Measurements from ENCODE around the gene MRPL41. TPM values are rescaled to one million over a fixed set of nuclear protein-coding genes. Genes with fewer than 3 reads are reported as not detected.

Gene MRPL41
- total RNA-seq, 2 donors from 2014 or later, result 94.4 to 146 TPM

DNA sequence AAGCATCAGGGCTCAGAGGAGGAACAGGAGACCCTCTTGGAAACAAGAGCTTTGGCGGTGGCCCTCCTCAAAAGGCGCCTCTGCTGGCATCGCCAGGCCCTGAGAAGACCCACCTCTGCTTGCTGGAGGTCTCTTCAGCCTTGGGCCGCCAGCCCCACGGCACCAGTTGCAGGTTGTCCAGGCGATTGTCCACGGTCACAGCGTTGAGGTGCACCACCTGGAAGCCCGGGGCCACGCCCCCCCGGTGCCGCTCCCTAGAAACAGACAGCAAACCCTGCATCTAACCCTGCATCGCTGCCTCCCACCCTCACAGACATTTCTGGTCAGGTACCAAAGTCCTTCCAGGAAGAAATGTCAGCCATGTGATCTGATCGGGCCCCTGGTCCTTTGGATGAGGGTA lies 35.2 kb downstream of the MRPL41 start:
- TF ChIP-seq, protein P1, sequence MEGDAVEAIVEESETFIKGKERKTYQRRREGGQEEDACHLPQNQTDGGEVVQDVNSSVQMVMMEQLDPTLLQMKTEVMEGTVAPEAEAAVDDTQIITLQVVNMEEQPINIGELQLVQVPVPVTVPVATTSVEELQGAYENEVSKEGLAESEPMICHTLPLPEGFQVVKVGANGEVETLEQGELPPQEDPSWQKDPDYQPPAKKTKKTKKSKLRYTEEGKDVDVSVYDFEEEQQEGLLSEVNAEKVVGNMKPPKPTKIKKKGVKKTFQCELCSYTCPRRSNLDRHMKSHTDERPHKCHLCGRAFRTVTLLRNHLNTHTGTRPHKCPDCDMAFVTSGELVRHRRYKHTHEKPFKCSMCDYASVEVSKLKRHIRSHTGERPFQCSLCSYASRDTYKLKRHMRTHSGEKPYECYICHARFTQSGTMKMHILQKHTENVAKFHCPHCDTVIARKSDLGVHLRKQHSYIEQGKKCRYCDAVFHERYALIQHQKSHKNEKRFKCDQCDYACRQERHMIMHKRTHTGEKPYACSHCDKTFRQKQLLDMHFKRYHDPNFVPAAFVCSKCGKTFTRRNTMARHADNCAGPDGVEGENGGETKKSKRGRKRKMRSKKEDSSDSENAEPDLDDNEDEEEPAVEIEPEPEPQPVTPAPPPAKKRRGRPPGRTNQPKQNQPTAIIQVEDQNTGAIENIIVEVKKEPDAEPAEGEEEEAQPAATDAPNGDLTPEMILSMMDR (IDR thresholded peaks at IDR 0.05), result no peak
- Histone ChIP-seq H3K4me1 (peaks cover 10% of the 10 kb centered on the region), H3K9ac (ENCODE audit: low read depth in 2 of 2, low read length in 2 of 2) (no peak overlapping the region), H3K4me3 (no peak overlapping the region), H3K36me3 (no peaks in the 10 kb centered on the region), H3K27ac (no peak overlapping the region), H3K27me3 (no peaks in the 10 kb centered on the region), H3K9me3 (no peaks in the 10 kb centered on the region)
- no peak for DNase-seq
- intact Hi-C loops (cut with DNase I), result no loop called here

DNA sequence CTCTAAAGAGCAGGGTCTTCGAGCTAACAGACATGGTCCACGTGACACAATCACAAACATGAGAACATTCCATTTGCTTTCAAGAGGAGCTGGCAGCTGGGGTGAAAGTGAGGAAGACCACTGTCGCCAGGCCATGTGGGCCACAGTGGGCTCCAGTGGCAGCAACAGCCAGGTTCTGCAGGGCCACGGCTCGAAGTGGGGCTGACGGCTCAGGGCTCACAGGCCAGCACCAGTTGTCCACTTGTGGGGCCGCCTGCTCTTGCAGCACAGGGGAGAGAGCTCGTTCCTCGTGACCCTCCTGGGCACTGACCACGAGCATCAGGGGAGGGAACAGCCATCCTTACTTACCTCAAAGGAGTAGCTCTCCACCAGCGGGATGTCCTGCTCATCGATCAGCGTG lies 36.6 kb downstream of the MRPL41 start:
- intact Hi-C loops (cut with DNase I), result no loop called here
- TF ChIP-seq, protein P1 (IDR thresholded peaks at IDR 0.05), result no peak
- DNase-seq, result no peak
- Histone ChIP-seq H3K27ac (no peak overlapping the region), H3K4me3 (no peak overlapping the region), H3K9me3 (no peaks in the 10 kb centered on the region), H3K36me3 (no peaks in the 10 kb centered on the region), H3K9ac (ENCODE audit: low read depth in 2 of 2, low read length in 2 of 2) (no peak overlapping the region), H3K27me3 (no peaks in the 10 kb centered on the region), H3K4me1 (peaks cover 10% of the 10 kb centered on the region)

DNA sequence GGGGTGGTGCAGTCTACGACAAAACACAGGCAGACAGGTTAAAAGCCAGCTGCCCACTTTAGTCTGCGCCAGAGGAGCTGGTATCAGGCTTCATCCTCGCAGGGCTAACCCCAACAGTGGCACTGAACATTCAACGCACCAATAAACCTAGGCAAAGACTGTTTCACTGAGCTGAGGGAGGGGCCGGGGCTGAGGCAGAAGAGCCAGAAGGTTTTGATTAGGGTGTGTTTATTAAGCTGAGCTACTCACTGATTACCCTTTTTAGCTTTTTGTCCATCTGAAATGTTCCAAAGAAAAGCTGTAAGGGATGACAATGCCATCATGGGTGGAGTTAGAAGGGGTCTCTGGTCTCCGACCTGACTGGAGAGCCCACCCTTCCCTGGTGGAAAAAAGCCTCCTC lies 37.2 kb downstream of the MRPL41 start:
- no peak for DNase-seq
- no peaks in the 10 kb centered on the region for H3K27me3 ChIP-seq
- H3K9ac ChIP-seq (ENCODE audit: low read depth in 2 of 2, low read length in 2 of 2), result peak overlapping the region in 1 of 2 donors; percentile 76
- H3K4me1 ChIP-seq, result peaks cover 10% of the 10 kb centered on the region
- TF ChIP-seq, protein P1 (IDR thresholded peaks at IDR 0.05), result no peak
- H3K36me3 ChIP-seq, result no peaks in the 10 kb centered on the region
- no peak overlapping the region for H3K4me3 ChIP-seq
- intact Hi-C loops (cut with DNase I), result no loop called here
- no peaks in the 10 kb centered on the region for H3K9me3 ChIP-seq
- H3K27ac ChIP-seq, result no peak overlapping the region

DNA sequence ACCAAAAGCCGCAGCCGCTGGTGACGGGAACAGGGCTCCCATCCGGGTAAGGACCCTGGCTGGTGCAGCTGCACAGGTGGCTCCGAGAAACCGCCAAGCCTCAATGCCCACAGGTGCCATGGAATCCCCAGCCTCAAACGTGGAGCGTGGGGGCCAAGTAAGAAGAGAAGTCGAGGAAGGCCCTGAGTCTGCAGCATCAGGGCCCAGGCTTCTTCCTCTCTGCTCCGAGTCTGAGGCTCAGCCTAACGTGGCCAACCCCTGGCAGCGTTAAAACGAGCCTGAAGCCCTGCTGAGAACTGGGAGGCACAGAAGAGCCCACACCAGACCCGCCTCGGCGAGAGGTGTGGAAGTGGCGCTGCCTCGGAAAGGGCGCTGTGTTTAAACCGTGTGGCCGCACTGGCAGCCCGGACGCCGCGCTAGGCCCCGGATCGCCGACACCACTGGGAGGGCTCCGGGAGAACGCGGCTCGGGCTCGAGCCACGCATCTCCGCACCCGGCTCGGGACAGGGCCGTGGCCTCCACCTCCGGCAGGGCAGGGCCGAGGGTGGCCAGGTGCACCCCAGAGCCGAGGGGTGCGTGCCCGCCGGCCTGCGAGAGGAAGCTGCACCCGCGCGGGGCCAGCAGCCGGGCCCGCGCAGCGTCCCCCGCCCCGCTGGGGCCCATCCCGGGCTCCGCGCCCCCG lies 37.9 kb downstream of the MRPL41 start:
- H3K27me3 ChIP-seq, result no peaks in the 10 kb centered on the region
- no peak for DNase-seq
- H3K36me3 ChIP-seq, result no peaks in the 10 kb centered on the region
- H3K4me1 ChIP-seq, result peaks cover 10% of the 10 kb centered on the region
- no peaks in the 10 kb centered on the region for H3K9me3 ChIP-seq
- H3K4me3 ChIP-seq, result peak overlapping the region; percentile 80
- TF ChIP-seq, protein P1 (IDR thresholded peaks at IDR 0.05), result no peak
- peak overlapping the region; percentile 76 to 81 for H3K9ac ChIP-seq (ENCODE audit: low read depth in 2 of 2, low read length in 2 of 2)
- intact Hi-C loops (cut with DNase I), result no loop called here
- H3K27ac ChIP-seq, result no peak overlapping the region

DNA sequence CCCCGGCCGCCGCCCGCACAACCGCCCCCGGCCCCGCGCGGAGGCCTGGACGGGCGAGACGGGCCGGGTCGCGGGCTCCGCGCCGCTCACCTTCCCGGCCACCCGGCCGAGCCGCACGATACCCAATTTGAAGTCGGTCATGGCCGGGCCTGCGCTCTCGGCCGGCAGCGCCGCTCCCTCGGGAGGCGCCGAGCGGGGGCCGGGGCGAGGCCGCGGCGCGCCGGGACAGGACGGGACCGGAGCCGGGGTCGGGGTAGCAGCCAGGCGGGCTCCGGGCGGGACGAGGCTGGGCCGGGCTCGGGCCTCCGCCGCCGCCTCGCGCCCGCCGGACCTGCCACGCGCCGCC lies 38.4 kb downstream of the MRPL41 start:
- Histone ChIP-seq H3K36me3 (no peaks in the 10 kb centered on the region), H3K9ac (ENCODE audit: low read depth in 2 of 2, low read length in 2 of 2) (peak overlapping the region in 1 of 2 donors; percentile 81), H3K4me3 (peak overlapping the region; percentile 80), H3K27me3 (no peaks in the 10 kb centered on the region), H3K9me3 (no peaks in the 10 kb centered on the region), H3K4me1 (peaks cover 10% of the 10 kb centered on the region), H3K27ac (no peak overlapping the region)
- DNase-seq, result no peak
- TF ChIP-seq, protein P1 (IDR thresholded peaks at IDR 0.05), result no peak
- intact Hi-C loops (cut with DNase I), result no loop called here

All from colonic mucosa (tissue), 4 donors.